ENCODE results near the gene SHISA5.

Gene SHISA5

GRCh38 chr3:48441940-48442339, 62.0 kb downstream of the SHISA5 start:
- Mint-ChIP-seq H3K27ac (no peak overlapping the region), H3K4me1 (peaks cover 52% of the 10 kb centered on the region), H3K27me3 (ENCODE audit: low read depth, poor library complexity) (no peaks in the 10 kb centered on the region)

GRCh38 chr3:48440590-48440958, 63.4 kb downstream of the SHISA5 start:
- H3K27me3 Mint-ChIP-seq (ENCODE audit: low read depth, poor library complexity): no peaks in the 10 kb centered on the region
- H3K27ac Mint-ChIP-seq: peak overlapping the region; percentile 93
- DNase-seq: peak; percentile 38

More at GRCh38 chr3:48441940-48442339, 62.0 kb downstream of the SHISA5 start:
- no peak for TF ChIP-seq CTCF (IDR thresholded peaks at IDR 0.05)
- no peaks in the 10 kb centered on the region for H3K9me3 Mint-ChIP-seq
- DNase-seq: no peak
- peak overlapping the region; percentile 96 for H3K4me3 Mint-ChIP-seq
- peaks cover 17% of the 10 kb centered on the region for H3K36me3 Mint-ChIP-seq (ENCODE audit: low read depth)

GRCh38 chr3:48439820-48440589, 64.0 kb downstream of the SHISA5 start, which contains the start of the genes CCDC51 and TMA7:
TSS of gene CCDC51 (minus strand) at chr3:48440119. CDS start at chr3:48435128, 4,991 bp downstream.
TSS of gene TMA7 (plus strand) at chr3:48440257. CDS start at chr3:48440297, 40 bp downstream.
- peaks cover 39% of the 10 kb centered on the region for H3K4me1 Mint-ChIP-seq
- no peaks in the 10 kb centered on the region for H3K9me3 Mint-ChIP-seq
- peaks cover 17% of the 10 kb centered on the region for H3K36me3 Mint-ChIP-seq (ENCODE audit: low read depth)
- peak within 1 kb of the TSS; percentile 93 for H3K27ac Mint-ChIP-seq
- no peaks in the 10 kb centered on the region for H3K27me3 Mint-ChIP-seq (ENCODE audit: low read depth, poor library complexity)
- H3K4me3 Mint-ChIP-seq: peak within 1 kb of the TSS; percentile 96
- peak; percentile 95 for DNase-seq
- TF ChIP-seq CTCF (IDR thresholded peaks at IDR 0.05): no peak

More at GRCh38 chr3:48440590-48440958, 63.4 kb downstream of the SHISA5 start:
- no peaks in the 10 kb centered on the region for H3K9me3 Mint-ChIP-seq
- peak overlapping the region; percentile 96 for H3K4me3 Mint-ChIP-seq
- no peak for TF ChIP-seq CTCF (IDR thresholded peaks at IDR 0.05)
- peaks cover 43% of the 10 kb centered on the region for H3K4me1 Mint-ChIP-seq
- H3K36me3 Mint-ChIP-seq (ENCODE audit: low read depth): peaks cover 17% of the 10 kb centered on the region

GRCh38 chr3:48437812-48438211, 66.2 kb downstream of the SHISA5 start:
- no peak for DNase-seq
- no peaks in the 10 kb centered on the region for H3K27me3 Mint-ChIP-seq (ENCODE audit: low read depth, poor library complexity)
- H3K36me3 Mint-ChIP-seq (ENCODE audit: low read depth): peaks cover 8% of the 10 kb centered on the region
- no peak overlapping the region for H3K4me3 Mint-ChIP-seq
- TF ChIP-seq CTCF (IDR thresholded peaks at IDR 0.05): no peak
- peaks cover 39% of the 10 kb centered on the region for H3K4me1 Mint-ChIP-seq
- no peaks in the 10 kb centered on the region for H3K9me3 Mint-ChIP-seq
- peak overlapping the region; percentile 41 for H3K27ac Mint-ChIP-seq

- no peak for TF ChIP-seq CTCF (IDR thresholded peaks at IDR 0.05)
- no peak for DNase-seq
- H3K4me3 Mint-ChIP-seq: no peak overlapping the region
- no peak overlapping the region for H3K27ac Mint-ChIP-seq
- peaks cover 6% of the 10 kb centered on the region for H3K36me3 Mint-ChIP-seq (ENCODE audit: low read depth)
- H3K9me3 Mint-ChIP-seq: no peaks in the 10 kb centered on the region
- H3K4me1 Mint-ChIP-seq: peaks cover 37% of the 10 kb centered on the region
- H3K27me3 Mint-ChIP-seq (ENCODE audit: low read depth, poor library complexity): no peaks in the 10 kb centered on the region
Observed at GRCh38 chr3:48436855-48437254, 67.1 kb downstream of the SHISA5 start.

GRCh38 chr3:48436477-48436787, 67.5 kb downstream of the SHISA5 start:
- Mint-ChIP-seq H3K36me3 (ENCODE audit: low read depth) (peaks cover 6% of the 10 kb centered on the region), H3K4me1 (peaks cover 37% of the 10 kb centered on the region), H3K9me3 (no peaks in the 10 kb centered on the region), H3K27me3 (ENCODE audit: low read depth, poor library complexity) (no peaks in the 10 kb centered on the region), H3K4me3 (no peak overlapping the region), H3K27ac (no peak overlapping the region)
- no peak for DNase-seq
- no peak for TF ChIP-seq CTCF (IDR thresholded peaks at IDR 0.05)
